Left lung (tissue), 10 donors: Measurements from ENCODE around the gene HES3. TPM values are rescaled to one million over a fixed set of nuclear protein-coding genes. Genes with fewer than 3 reads are reported as not detected.
"Not testable (repeated sequence)": the region's sequence is repeated elsewhere in the genome, so short reads cannot be mapped to it uniquely, and the experiment has no call there.

ENCODE experiments used
- ATAC-seq: fragments of 200-7000 bp; cut with Tn5 transposase; one replicate; pipeline ENCODE4 v1.9.1; 2020; ENCODE audit warnings: moderate library complexity
- DNase-seq, 4 donors: peaks; one replicate each; pipeline ENCODE4 v3.0.0-alpha.2; 2013 to 2020
- H3K27ac ChIP-seq, 2 donors: fragments of 200-600 bp; sonication (generic) in 1 of 2; one replicate each; pipeline versions ENCODE4 v1.5.0 to v1.8.0; 2020 to 2021
- H3K27me3 ChIP-seq, 2 donors: fragments of 200-600 bp; sonication (generic) in 1 of 2; one replicate each; pipeline versions ENCODE4 v1.5.0 to v1.8.0; 2020 to 2021
- H3K36me3 ChIP-seq, 2 donors: fragments of 200-600 bp; sonication (generic) in 1 of 2; one replicate each; pipeline versions ENCODE4 v1.5.0 to v1.8.0; 2020 to 2021
- H3K4me1 ChIP-seq, 2 donors: fragments of 200-600 bp; one replicate each; pipeline ENCODE4 v1.8.0; 2021
- H3K4me3 ChIP-seq, 2 donors: fragments of 200-600 bp; sonication (generic) in 1 of 2; one replicate each; pipeline versions ENCODE4 v1.5.0 to v1.8.0; 2020 to 2021; ENCODE audit warnings: mild to moderate bottlenecking in 1 of 2
- H3K9me3 ChIP-seq, 2 donors: fragments of 200-600 bp; sonication (generic) in 1 of 2; one replicate each; pipeline versions ENCODE4 v1.5.0 to v1.8.0; 2020 to 2021
- intact Hi-C, 2 donors: fragments of 100-400 bp; cut with DNase I; formaldehyde crosslinking; loops; one replicate each; pipeline versions ENCODE4 v1.11.2 to v1.14.2; 2022
- polyA plus RNA-seq, 6 donors: library from polyadenylated mRNA; unstranded; fragments of 120-200 nt; gene quantifications; one replicate each; pipeline ENCODE4 v1.2.1, GENCODE V29; 2013; ENCODE audit not compliant: insufficient read length in 6 of 6
- total RNA-seq, 2 donors: library from RNA; stranded (reverse); fragmentation: NEBNext Ultra II Directional; extraction: Animal tissue kit (Norgen Biotek cat#: 25700); gene quantifications; one replicate each; pipeline ENCODE4 v1.2.1, GENCODE V29; 2021
- TF ChIP-seq, protein P1 (sequence below), 2 donors: fragments of 200-600 bp; sonication (generic) in 1 of 2; IDR thresholded peaks; one replicate each; pipeline versions ENCODE4 v1.5.0 to v1.8.0; 2021; ENCODE audit warnings: antibody characterized with exemption in 2 of 2
- donor health status: DM: no; HTN: yes; CAD: no.
- donor health status: DM: no; HTN: no; CAD: no.

The HES3 gene
- total and polyA plus RNA-seq, 8 donors: not detected

DNA sequence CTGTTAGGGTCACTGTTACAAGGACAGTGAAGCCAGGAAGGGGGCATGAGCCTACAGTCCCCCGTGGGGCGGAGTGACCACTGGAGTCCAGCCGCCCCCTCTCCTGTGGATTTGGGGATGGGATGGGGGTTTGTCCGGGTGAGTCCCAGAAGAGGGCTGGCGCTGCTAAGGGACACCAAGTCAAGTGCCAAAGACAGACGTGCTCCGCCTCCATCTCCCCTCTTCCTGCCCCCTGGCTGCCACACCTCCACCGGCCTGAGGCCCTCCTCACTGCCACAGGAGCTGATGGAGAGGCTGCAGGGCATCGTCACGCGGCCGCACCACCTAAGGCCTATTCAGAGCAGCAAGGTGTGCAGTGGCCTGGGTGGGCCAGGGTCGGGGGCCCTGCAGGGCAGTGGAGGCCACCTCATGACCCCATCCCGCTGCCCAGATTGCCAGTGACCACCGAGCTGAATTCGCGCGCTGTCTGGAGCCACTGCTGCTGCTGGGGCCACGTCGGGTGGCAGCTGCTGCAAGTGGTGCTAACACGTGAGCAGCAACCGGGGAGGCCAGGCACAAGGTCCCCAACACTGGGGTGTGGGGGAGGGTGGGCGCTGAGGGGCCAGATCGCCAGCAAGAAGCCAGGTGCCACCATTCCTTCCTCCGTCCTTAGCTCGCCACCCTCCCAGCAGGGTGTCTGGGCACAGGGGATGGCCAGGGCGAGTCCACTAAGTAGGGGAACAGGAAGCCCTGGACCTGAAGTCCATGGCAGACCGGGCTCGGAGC, 33.2 kb upstream of the HES3 start:
- H3K4me3 ChIP-seq: no peak overlapping the region
- H3K9me3 ChIP-seq: no peaks in the 10 kb centered on the region
- intact Hi-C loops: no loop called here
- TF ChIP-seq, protein P1, sequence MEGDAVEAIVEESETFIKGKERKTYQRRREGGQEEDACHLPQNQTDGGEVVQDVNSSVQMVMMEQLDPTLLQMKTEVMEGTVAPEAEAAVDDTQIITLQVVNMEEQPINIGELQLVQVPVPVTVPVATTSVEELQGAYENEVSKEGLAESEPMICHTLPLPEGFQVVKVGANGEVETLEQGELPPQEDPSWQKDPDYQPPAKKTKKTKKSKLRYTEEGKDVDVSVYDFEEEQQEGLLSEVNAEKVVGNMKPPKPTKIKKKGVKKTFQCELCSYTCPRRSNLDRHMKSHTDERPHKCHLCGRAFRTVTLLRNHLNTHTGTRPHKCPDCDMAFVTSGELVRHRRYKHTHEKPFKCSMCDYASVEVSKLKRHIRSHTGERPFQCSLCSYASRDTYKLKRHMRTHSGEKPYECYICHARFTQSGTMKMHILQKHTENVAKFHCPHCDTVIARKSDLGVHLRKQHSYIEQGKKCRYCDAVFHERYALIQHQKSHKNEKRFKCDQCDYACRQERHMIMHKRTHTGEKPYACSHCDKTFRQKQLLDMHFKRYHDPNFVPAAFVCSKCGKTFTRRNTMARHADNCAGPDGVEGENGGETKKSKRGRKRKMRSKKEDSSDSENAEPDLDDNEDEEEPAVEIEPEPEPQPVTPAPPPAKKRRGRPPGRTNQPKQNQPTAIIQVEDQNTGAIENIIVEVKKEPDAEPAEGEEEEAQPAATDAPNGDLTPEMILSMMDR (IDR thresholded peaks at IDR 0.05): no peak
- H3K27me3 ChIP-seq: peaks cover 7 to 46% of the 10 kb centered on the region in 2 donors
- no peak overlapping the region for H3K27ac ChIP-seq
- H3K36me3 ChIP-seq: no peaks in the 10 kb centered on the region
- H3K4me1 ChIP-seq: peaks cover 22 to 27% of the 10 kb centered on the region in 2 donors
- no peak for ATAC-seq
- no peak for DNase-seq

GRCh38 chr1:6211731-6212130, 32.2 kb upstream of the HES3 start:
- Histone ChIP-seq H3K9me3 (no peaks in the 10 kb centered on the region), H3K4me1 (peaks cover 13 to 17% of the 10 kb centered on the region in 2 donors), H3K36me3 (no peaks in the 10 kb centered on the region), H3K4me3 (no peak overlapping the region), H3K27me3 (peaks cover 0 to 37% of the 10 kb centered on the region in 2 donors), H3K27ac (no peak overlapping the region)
- TF ChIP-seq, protein P1 (IDR thresholded peaks at IDR 0.05): no peak
- ATAC-seq: no peak
- DNase-seq: no peak
- intact Hi-C loops: no loop called here

- Histone ChIP-seq H3K27ac (no peak overlapping the region), H3K27me3 (peaks cover 0 to 30% of the 10 kb centered on the region in 2 donors), H3K9me3 (no peaks in the 10 kb centered on the region), H3K4me3 (no peak overlapping the region), H3K4me1 (peaks cover 9 to 14% of the 10 kb centered on the region in 2 donors), H3K36me3 (no peaks in the 10 kb centered on the region)
- DNase-seq (no peak), ATAC-seq (no peak)
- intact Hi-C loops: no loop called here
- TF ChIP-seq, protein P1 (IDR thresholded peaks at IDR 0.05): no peak
Measured at GRCh38 chr1:6212193-6212959, 31.6 kb upstream of the HES3 start.

DNA sequence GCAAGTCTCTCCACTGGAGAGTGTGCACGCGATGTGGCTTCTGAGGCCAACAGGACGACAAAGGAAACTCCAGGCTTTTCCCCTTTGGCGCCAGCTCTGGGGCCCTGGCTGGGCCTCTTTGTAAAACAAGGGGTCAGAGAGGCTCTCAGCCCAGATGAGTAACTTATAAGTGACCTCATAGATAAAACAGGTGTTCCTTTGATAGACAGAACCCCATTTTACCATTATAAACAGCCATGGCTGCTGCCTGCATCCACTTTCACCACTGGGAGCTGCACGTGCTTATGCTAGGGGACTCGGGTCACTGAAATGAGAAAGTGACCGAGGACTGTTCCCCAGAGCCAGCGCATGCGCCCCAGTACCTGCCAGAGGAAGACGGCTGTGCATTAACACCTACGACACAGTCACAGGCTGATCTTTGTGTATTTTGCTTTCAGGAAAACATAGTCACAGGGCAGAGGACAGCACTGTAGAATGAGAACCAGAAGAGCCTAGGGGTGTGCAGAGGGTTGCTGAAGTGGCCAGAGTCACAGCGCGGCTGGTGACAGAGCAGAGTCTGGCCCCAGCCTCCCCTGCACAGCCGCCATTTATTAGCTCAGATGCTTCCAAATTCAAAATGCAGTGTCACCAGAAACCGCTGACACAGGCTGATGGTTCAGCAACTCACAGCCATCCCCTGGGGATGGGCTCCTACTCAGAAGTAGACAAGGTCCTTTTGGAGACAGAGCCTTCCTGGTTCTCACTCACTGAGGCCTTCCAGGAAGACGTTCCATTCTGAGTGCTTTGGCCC, 25.4 kb upstream of the HES3 start:
- TF ChIP-seq, protein P1 (IDR thresholded peaks at IDR 0.05): no peak
- no peak overlapping the region for H3K4me3 ChIP-seq
- DNase-seq (no peak), ATAC-seq (peak; percentile 13)
- H3K27ac ChIP-seq: no peak overlapping the region
- no peaks in the 10 kb centered on the region for H3K9me3 ChIP-seq
- no peaks in the 10 kb centered on the region for H3K27me3 ChIP-seq
- peaks cover 0 to 31% of the 10 kb centered on the region in 2 donors for H3K36me3 ChIP-seq
- no peaks in the 10 kb centered on the region for H3K4me1 ChIP-seq
- intact Hi-C loops: no loop called here

GRCh38 chr1:6219641-6220040, 24.3 kb upstream of the HES3 start:
- H3K27me3 ChIP-seq, ATAC-seq, intact Hi-C loops, H3K27ac ChIP-seq, H3K4me3 ChIP-seq, DNase-seq, H3K9me3 ChIP-seq, H3K4me1 ChIP-seq: not testable (repeated sequence)
- peaks cover 0 to 42% of the 10 kb centered on the region in 2 donors for H3K36me3 ChIP-seq
